IPS-NIHi7 (cell line): ENCODE results near the gene TEX10.
"Not testable (repeated sequence)": the region's sequence is repeated elsewhere in the genome, so short reads cannot be mapped to it uniquely, and the experiment has no call there.

Experiments used
- DNase-seq: peaks from one replicate; pipeline ENCODE4 v3.0.0; 2012; ENCODE audit warnings: mixed read lengths; ENCODE audit errors: extremely low spot score

Gene TEX10

DNA sequence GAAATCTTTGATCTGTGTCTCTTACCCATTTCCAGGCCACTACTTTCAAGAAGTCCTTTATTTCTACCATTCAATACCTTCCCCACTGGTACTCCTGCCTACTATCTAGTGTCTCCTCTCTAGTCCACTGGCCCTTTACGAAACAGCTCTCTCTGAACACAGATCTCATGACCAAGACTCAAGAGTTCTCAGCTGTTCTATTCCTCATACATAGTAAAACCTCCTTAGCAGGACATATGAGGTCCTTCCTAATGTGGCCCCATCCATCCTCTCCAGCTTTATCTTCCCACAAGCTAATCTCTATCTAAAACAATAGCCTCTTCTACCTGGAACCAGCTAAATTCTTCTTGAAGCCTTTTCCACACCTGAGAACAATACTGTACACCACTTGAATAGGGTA, 2.6 kb downstream of the TEX10 start:
- no peak for DNase-seq

DNA sequence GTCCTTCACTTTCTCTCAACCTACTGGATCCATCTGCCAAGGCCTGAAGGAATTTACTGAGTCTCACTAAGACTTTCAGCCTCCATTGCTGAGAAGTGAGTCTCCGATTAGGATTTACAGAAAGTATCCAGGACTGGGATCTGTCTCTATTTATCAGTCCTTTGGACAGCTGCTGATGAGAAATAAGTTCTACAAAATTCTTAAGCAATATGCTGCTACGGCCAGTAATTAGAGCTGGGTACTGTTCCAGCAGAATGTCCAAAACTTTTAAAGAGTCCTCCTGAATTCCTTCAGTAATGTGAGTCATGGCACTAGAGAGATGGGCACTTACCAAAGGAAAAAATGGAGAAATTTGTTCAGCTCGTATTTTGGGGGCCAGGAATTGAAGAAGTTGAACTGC, 5.9 kb downstream of the TEX10 start:
- no peak for DNase-seq

DNA sequence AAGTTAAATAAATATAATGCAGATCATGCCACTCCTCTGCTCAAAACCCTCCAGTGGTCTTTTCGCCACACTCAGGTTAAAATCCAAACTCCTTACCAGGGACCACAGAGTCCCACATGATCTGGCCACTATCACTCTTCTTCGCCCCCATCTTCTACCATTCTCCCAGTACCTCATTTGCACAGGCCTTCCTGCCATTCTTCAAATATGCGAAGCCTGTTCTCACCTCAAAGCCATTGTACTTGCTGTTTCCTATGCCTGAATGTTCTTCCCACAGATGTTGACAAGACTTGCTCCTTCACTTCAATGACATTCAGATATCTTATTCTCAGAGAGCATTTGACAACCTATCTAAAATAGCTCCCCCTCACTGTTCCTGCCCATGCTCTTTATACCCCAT, 10.9 kb downstream of the TEX10 start:
- no peak for DNase-seq

DNA sequence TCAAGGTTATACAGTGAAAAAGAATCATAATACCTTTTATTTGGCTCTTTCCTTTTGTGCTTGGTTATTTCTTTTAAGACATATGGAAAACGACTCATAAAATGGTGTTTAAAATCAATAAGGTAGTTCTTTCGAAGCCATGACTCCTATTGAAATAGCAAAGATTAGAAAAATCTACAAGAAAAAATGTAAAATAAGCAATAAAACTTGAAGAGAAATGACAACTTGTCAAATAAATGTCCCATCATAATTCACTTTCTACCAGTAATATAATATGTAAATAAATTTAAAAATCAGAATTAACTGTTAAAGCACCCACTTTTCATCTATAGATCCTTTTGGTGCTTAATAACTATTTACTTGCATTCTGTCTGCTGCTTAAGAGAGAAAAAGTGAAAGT, 12.5 kb downstream of the TEX10 start:
- no peak for DNase-seq

DNA sequence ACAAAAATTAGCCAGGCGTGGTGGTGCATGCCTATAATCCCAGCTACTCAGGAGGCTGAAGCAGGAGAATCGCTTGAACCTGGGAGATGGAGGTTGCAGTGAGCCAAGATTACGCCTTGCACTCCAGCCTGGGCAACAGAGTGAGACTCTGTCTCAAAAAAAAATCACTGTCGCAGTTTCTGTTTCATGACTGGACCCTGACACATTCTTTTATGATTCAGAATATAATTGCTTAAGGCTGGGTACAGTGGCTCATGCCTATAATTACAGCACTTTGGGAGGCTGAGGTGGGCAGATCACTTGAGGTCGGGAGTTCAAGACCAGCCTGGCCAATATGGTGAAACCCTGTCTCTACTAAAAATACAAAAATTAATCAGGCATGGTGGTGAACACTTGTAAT, 14.0 kb downstream of the TEX10 start:
- DNase-seq = not testable (repeated sequence)

DNA sequence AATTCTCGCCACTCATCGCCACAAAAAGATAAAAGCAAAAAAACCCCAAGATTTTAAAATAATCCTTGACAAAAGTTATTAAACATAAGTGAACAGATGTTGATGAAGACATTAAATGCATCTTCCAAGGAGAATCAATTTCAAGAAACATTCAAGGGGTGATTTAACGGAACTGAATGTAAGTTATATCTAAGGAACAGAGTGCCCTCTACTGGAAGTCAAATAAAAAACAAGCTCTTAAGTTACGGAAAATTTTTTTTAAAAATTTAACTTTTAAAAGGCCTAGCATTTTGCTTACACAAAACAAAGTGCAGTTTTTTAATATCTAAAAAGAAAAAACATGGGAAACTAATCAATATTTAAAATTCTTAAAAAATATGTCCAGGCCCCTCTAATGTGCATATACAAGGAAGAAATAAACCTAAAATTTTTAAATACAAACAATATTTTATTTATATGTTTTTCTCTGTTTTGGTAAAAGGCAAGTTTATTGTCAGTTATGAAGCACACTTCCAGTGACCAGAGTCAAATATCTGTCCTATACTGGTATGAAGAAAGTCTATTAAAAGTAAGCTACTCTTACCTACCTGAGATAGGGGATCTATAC, 28.0 kb downstream of the TEX10 start:
- DNase-seq = peak; percentile 15

DNA sequence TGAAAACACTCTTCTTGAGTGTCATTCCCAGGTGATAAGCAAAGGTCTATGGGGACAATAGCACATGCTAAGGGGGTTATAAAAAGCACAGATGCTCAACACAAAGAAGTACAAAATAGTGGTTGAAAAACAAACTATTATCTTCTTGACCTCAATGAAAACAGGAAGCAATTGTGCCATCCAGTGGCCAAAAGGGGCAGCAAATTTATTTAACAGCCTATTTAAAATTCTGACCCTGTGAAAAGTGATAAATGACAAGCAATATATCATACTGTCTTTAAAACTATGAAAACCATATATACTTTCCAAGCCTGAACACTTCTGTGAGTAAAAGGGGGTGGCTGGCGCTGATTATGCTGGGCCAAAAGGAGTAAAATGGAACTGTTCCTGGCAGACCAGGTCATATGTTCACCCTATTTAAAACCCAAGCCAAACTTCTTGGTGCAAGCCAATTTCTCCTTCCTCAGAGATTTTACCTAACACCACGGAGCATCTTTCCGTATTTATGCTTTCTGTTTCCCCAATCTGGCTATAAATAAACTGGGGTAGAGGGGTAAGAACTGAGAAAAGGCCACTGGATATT, 29.7 kb downstream of the TEX10 start:
- peak; percentile 29 for DNase-seq

DNA sequence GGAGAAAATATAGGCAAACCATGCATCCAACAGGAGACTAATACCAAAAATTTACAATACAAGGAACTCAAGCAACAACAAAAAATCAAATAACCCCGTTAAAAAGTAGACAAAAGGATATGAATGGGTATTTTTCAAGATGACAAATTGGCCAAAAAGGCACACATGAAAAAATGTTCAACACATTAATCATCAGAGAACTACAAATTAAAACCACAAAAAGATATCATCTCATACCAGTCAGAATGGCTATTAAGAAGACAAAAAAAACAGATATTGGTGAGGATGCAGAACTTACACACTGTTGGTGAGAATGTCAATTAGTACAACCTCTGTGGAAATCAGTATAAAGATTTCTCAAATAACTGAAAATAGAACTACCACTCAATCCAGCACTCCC, 35.0 kb downstream of the TEX10 start:
- DNase-seq = no peak

DNA sequence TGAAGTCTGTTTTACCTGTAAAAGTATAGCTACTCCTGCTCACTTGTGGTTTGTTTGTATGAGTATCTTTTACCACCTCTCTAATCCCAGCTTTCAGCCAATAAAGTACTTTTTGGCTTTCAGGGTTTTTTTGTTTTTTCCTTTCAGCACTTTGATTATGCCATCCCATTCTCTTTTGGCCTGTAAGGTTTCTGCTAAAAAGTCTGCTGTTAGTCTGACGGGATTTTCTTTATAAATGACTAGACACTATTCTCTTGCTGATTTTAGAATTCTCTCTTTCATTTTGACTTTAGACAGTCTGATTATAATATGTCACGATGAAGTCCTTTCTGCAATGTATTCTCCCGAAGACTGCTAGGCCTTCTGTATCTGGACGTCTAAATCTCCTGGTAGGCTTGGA, 37.2 kb downstream of the TEX10 start:
- no peak for DNase-seq

DNA sequence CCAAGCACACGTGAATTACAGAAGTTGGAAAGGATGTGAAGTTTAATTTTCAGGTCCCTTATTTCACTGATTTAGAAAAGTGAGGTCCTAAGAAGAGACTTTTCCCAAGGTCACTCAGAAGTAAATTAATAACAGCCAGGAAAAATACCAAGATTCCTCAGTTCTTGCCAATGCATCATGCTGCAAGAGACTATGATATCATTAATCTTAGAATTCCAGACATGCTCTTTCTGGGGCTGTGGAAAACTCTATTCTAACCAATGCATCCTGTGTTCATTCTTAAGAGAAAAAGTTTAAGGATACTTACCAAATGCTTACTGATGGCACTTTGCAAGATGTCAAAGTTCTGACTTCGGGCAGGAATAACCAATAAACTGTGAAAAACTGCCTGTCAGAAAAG, 42.8 kb downstream of the TEX10 start:
- DNase-seq = no peak

DNA sequence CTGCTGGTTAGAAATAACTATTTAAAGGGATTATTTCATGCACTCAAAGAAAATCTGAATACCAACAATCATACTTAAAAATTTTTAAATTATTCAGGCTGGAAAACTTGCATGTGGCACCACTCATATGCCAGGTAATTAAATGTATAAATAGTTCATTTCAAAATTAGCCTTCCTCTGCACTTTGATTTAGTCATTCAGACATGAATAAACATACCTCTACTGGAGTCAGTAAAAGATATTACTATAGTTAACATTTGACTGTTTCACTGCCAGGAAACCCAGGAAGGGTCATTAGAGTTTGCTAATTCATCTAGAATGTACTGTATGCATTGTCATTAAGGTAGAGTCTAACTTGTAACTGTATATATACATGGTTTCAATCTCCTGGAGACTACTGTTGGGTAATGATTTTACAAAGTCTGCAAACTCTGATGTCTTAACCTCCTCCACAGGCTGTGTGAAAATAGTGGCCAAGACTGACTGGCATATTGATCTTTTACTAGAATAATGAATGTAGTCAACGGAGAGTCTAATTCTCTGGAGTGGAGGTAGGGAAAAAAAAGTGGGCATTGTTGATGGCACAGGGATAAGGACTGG, 43.7 kb downstream of the TEX10 start:
- no peak for DNase-seq

DNA sequence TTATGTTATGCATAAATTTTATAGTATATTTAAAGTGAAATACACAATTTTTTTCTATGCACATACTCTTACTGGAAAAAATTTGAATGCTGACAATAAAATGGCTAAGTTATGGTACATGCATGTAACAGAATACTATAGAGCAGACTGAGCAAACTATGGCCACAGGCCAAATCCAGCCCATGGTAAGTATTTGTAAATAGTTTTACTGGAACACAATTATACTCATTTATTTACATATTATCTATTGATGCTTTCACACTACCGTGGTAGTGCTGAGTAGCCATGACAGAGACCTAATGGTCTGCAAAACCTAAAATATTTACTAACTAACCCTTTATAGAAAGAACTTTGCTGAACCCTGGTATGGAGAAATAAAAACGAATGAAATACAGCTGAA, 45.7 kb downstream of the TEX10 start:
- no peak for DNase-seq

DNA sequence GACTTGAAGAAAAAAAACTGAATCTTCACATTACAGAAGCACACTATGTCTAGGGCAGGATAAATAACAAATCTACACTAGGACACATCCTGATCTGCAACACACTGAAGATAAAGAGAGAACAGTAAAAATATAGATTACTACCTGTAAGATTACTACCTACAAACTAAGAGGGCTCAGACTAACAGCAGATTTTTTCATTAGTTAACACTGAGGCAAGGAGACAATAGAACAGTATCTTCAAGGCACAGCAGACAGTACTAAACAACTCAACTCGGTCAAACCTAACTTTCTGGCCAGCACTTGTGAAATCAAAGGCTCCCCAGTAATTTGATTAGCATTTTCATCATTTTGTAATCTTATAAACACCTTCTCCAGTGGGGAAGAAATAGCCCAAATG, 46.5 kb downstream of the TEX10 start:
- DNase-seq = no peak

DNA sequence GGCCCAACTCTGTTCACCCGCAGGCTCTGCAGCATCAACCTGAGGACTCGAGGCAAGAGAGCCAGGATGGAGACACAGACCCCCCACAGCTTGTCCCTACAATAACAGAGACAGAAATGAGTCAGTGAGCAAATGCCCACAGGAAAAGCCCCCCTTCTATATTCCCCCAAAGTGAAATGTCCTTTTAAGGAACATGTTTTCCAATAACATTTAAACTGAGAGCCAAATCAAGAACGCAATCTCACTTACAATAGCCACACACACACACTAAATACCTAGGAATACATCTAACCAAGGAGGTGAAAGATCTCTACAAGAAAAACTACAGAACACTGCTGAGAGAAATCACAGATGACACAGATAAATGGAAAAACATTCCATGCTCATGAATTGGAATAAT, 49.0 kb downstream of the TEX10 start:
- DNase-seq = no peak

DNA sequence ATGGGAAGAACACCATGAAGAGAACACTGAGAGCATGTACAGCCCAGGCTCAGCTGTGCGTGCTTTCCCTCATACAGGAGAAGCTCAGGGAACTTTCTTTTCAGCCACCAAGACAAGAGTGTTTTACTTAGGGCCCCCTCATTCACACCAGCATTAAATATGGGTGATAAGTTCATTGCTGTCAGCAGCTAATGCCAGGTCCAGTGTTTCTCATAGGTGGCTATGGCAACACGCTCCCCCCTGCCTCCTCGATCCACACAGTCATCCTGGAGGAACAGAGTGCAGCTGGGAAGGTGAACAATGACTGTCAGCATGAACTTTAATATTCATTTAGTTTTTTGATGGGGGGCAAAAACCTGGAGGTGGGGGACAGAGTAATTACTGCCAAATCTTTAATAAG, 54.4 kb downstream of the TEX10 start:
- no peak for DNase-seq

DNA sequence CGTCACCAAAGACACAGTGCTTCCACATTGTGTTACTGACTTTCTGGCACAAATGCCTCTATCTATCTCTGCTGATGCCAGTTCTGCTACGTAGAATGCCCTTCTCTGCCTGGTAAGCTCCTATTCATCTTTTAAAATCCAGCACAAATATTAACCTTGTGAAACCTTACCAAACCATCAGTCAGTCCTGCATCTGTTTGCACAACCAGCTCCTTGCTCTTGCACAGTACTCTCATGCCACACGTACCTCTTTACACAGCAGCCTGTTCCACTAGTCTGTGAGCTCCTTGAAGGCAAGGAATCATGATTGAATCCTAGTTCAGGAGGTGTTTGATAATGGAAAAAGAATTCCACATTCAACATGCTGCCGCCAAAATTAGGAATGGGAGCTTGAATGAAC, 56.3 kb downstream of the TEX10 start:
- no peak for DNase-seq

DNA sequence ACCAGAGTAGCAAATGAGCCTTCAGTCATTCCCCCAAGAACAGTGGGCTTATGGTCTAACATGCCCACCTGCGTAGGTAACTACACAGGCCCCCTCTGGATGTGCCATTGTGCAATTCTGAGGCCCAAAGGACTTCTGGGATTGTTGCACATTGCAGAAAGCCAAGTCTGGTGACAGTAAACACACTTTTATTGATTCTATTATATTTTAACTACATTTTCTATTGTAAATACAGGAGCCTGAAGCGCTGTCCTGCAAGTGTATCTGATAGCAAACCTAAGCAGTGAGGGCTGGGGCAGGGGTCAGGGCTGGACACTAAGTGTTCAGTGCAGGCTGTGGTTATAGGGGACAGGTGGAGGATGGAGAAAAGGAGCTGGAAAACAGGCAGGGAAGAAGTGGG, 57.5 kb downstream of the TEX10 start:
- no peak for DNase-seq

DNA sequence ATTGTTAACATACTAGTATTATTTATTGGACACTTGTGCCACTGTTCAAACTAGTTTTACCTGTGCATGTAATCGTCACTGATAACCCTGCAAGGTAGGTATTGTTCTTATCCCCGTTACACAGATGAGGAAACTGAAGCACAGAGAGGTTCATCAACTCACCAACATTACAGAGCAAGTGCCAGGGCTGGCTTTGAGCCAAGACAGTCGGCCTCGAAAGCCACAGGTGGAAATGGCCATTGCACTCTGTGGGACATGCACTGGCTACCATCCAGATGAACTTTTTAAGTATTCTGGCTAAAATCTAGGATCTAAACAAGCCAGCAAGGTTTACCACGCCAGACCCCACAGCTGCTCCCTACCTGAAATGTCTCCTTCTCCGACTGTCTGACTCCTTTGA, 57.9 kb downstream of the TEX10 start:
- no peak for DNase-seq

DNA sequence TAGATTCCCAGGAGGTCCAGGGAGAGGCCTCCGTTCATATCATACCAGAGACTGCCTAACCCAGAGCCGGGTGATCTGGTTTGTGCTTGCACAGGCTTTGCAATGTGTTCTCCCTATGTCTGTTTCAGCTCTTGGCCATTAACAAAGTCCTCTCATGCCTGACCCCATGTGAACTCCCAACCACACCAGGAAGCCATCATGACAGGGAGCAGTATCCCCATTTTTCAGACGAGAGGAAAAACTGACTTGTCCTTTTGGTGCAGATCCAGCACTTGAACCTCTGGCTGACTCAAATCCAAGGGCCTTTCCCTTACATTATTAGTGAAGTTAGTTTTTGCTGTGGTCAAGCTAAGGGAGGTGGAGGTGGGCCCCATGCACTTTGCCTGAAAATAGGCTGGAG, 58.4 kb downstream of the TEX10 start:
- no peak for DNase-seq

DNA sequence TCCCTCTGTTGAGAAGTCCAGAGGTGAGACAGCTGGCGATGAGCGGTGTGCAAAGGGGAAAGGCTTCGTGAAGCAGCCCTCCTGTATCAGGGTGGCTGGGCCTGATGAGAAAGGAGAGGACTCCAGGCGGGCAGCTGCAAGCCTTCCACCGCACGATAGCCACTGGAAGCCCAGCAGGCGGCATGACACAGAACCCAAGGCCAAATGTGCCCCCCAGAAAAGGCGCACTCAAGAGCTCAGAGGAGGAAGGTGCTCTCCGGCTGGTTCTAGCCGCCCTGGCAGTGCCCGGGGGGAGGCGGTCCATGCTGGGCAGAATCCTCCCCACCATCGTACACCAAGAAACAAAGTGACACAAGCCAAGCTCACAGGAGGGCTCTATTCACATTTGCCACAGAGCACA, 60.3 kb downstream of the TEX10 start:
- no peak for DNase-seq

DNA sequence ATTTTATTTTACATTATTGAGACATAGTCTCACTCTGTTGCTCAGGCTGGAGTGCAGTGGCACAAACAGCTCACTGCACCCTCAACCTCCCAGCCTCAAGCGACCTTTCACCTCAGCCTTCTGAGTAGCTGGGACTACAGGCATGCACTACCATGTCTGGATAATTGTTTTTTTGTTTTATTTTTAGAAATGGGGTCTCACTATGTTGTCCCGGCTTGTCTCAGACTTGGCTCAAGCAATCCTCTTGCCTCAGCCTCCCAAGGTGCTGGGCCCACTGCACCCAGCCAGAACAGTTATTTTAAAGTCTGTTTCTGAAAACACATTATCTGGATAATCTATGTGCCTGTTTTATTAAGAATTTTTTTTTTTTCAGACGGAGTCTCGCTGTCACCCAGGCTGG, 62.0 kb downstream of the TEX10 start:
- DNase-seq = no peak

DNA sequence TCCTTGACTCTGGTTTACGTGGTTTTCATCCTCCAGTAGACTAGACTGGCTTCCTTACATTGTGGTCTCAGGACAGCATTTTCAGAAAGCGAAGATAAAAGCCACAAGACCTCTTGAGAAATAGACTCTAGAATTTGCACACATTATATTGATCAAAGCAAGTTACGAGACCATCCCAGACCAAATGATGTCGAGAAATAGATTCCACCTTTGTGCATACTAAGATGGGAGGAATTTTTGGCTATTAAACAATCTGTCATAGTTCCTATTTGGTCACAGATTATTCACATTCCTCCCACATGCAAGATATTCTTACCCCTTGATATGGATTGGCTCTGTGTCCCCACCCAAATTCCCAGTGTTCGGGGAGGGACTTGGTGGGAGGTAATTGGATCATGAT, 65.6 kb downstream of the TEX10 start:
- DNase-seq = no peak

DNA sequence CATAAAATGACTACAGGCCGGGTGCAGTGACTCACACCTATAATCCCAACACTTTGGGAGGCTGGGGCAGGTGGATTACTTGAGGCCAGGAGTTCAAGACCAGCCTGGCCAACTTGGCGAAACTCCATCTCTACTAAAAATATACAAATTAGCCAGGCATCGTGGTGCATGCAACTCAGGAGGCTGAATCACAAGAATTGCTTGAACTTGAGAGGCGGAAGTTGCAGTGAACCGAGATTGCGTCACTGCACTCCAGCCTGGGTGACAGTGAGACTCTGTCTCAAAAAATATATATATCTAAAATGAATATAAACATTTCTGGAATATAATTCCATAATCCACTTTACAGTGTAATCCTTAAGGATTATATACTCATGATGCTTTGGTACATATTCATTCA, 66.5 kb downstream of the TEX10 start:
- DNase-seq = no peak

DNA sequence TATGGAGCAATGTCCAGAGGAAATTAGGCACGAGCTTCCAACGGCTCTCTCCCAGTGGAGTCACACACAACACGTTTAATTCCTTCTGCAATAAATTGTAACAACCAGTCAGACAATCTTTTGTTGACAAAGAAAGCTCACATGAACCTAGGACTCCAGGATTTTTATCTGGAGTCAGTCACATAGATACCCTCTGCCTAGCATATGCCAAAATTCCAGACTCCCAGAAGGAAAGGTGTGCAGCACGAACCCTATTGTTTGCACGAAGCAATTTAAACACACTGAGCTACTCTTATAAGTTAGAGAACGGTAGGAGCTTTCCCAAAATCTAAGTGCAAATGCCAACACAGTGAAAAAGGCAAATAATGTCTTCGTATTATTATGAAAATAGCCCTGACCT, 67.1 kb downstream of the TEX10 start:
- DNase-seq = no peak
